Measurements from ENCODE around the gene GALNT6.
A peak's percentile ranks its signal among the peaks of the same experiment; 100 is the strongest.
"Not testable (repeated sequence)": the region's sequence is repeated elsewhere in the genome, so short reads cannot be mapped to it uniquely, and the experiment has no call there.

Gene GALNT6

GRCh38 chr12:51343201-51343600, 48.0 kb downstream of the GALNT6 start:
- Histone ChIP-seq H3K36me3 (ENCODE audit: control insufficient read depth, insufficient read depth, low read length) (no peaks in the 10 kb centered on the region), H3K4me1 (ENCODE audit: control insufficient read depth, insufficient read depth, low read length, poor library complexity, severe bottlenecking) (peaks cover 5% of the 10 kb centered on the region), H3K9me3 (ENCODE audit: control insufficient read depth, low read length) (no peaks in the 10 kb centered on the region), H3K27ac (ENCODE audit: insufficient read depth, low read length, poor library complexity, severe bottlenecking) (no peak overlapping the region), H3K4me3 (ENCODE audit: insufficient read depth, low read depth, low read length, poor library complexity, severe bottlenecking) (no peak overlapping the region), H3K27me3 (replicated peaks; ENCODE audit: control insufficient read depth, insufficient read depth, low read length, poor library complexity, severe bottlenecking) (no peaks in the 10 kb centered on the region)
- DNase-seq: no peak

GRCh38 chr12:51342416-51342815, 48.8 kb downstream of the GALNT6 start:
- Histone ChIP-seq H3K27ac (ENCODE audit: insufficient read depth, low read length, poor library complexity, severe bottlenecking) (no peak overlapping the region), H3K9me3 (ENCODE audit: control insufficient read depth, low read length) (no peaks in the 10 kb centered on the region)

GRCh38 chr12:51341251-51342007, 49.8 kb downstream of the GALNT6 start:
- Histone ChIP-seq H3K27ac (ENCODE audit: insufficient read depth, low read length, poor library complexity, severe bottlenecking) (no peak overlapping the region), H3K4me3 (ENCODE audit: insufficient read depth, low read depth, low read length, poor library complexity, severe bottlenecking) (peak overlapping the region; percentile 11), H3K27me3 (replicated peaks; ENCODE audit: control insufficient read depth, insufficient read depth, low read length, poor library complexity, severe bottlenecking) (no peaks in the 10 kb centered on the region), H3K36me3 (ENCODE audit: control insufficient read depth, insufficient read depth, low read length) (no peaks in the 10 kb centered on the region), H3K9me3 (ENCODE audit: control insufficient read depth, low read length) (no peaks in the 10 kb centered on the region), H3K4me1 (ENCODE audit: control insufficient read depth, insufficient read depth, low read length, poor library complexity, severe bottlenecking) (peaks cover 5% of the 10 kb centered on the region)
- DNase-seq: peak; percentile 32 to 53 (median 47)

More at GRCh38 chr12:51342416-51342815, 48.8 kb downstream of the GALNT6 start:
- H3K4me3 ChIP-seq (ENCODE audit: insufficient read depth, low read depth, low read length, poor library complexity, severe bottlenecking): no peak overlapping the region
- no peaks in the 10 kb centered on the region for H3K36me3 ChIP-seq (ENCODE audit: control insufficient read depth, insufficient read depth, low read length)
- H3K4me1 ChIP-seq (ENCODE audit: control insufficient read depth, insufficient read depth, low read length, poor library complexity, severe bottlenecking): peaks cover 5% of the 10 kb centered on the region
- DNase-seq: no peak
- no peaks in the 10 kb centered on the region for H3K27me3 ChIP-seq (replicated peaks; ENCODE audit: control insufficient read depth, insufficient read depth, low read length, poor library complexity, severe bottlenecking)

- H3K4me3 ChIP-seq (ENCODE audit: insufficient read depth, low read depth, low read length, poor library complexity, severe bottlenecking): no peak overlapping the region
- H3K9me3 ChIP-seq (ENCODE audit: control insufficient read depth, low read length): no peaks in the 10 kb centered on the region
Measured at GRCh38 chr12:51339750-51340149, 51.5 kb downstream of the GALNT6 start.

GRCh38 chr12:51337336-51337735, 53.9 kb downstream of the GALNT6 start:
- H3K36me3 ChIP-seq (ENCODE audit: control insufficient read depth, insufficient read depth, low read length); H3K27me3 ChIP-seq (replicated peaks; ENCODE audit: control insufficient read depth, insufficient read depth, low read length, poor library complexity, severe bottlenecking); H3K9me3 ChIP-seq (ENCODE audit: control insufficient read depth, low read length); H3K27ac ChIP-seq (ENCODE audit: insufficient read depth, low read length, poor library complexity, severe bottlenecking); DNase-seq; H3K4me1 ChIP-seq (ENCODE audit: control insufficient read depth, insufficient read depth, low read length, poor library complexity, severe bottlenecking); H3K4me3 ChIP-seq (ENCODE audit: insufficient read depth, low read depth, low read length, poor library complexity, severe bottlenecking): not testable (repeated sequence)

More at GRCh38 chr12:51339750-51340149, 51.5 kb downstream of the GALNT6 start:
- no peaks in the 10 kb centered on the region for H3K27me3 ChIP-seq (replicated peaks; ENCODE audit: control insufficient read depth, insufficient read depth, low read length, poor library complexity, severe bottlenecking)
- no peaks in the 10 kb centered on the region for H3K36me3 ChIP-seq (ENCODE audit: control insufficient read depth, insufficient read depth, low read length)
- DNase-seq: no peak
- peaks cover 5% of the 10 kb centered on the region for H3K4me1 ChIP-seq (ENCODE audit: control insufficient read depth, insufficient read depth, low read length, poor library complexity, severe bottlenecking)
- no peak overlapping the region for H3K27ac ChIP-seq (ENCODE audit: insufficient read depth, low read length, poor library complexity, severe bottlenecking)

- Histone ChIP-seq H3K4me3 (ENCODE audit: insufficient read depth, low read depth, low read length, poor library complexity, severe bottlenecking) (no peak overlapping the region), H3K27ac (ENCODE audit: insufficient read depth, low read length, poor library complexity, severe bottlenecking) (no peak overlapping the region), H3K9me3 (ENCODE audit: control insufficient read depth, low read length) (no peaks in the 10 kb centered on the region), H3K36me3 (ENCODE audit: control insufficient read depth, insufficient read depth, low read length) (no peaks in the 10 kb centered on the region), H3K27me3 (replicated peaks; ENCODE audit: control insufficient read depth, insufficient read depth, low read length, poor library complexity, severe bottlenecking) (no peaks in the 10 kb centered on the region), H3K4me1 (ENCODE audit: control insufficient read depth, insufficient read depth, low read length, poor library complexity, severe bottlenecking) (peaks cover under 1% of the 10 kb centered on the region)
- DNase-seq: no peak
Measured at GRCh38 chr12:51335931-51336330, 55.3 kb downstream of the GALNT6 start.

GRCh38 chr12:51334764-51335163, 56.4 kb downstream of the GALNT6 start:
- Histone ChIP-seq H3K27ac (ENCODE audit: insufficient read depth, low read length, poor library complexity, severe bottlenecking) (no peak overlapping the region), H3K36me3 (ENCODE audit: control insufficient read depth, insufficient read depth, low read length) (no peaks in the 10 kb centered on the region), H3K27me3 (replicated peaks; ENCODE audit: control insufficient read depth, insufficient read depth, low read length, poor library complexity, severe bottlenecking) (no peaks in the 10 kb centered on the region), H3K9me3 (ENCODE audit: control insufficient read depth, low read length) (no peaks in the 10 kb centered on the region), H3K4me3 (ENCODE audit: insufficient read depth, low read depth, low read length, poor library complexity, severe bottlenecking) (no peak overlapping the region), H3K4me1 (ENCODE audit: control insufficient read depth, insufficient read depth, low read length, poor library complexity, severe bottlenecking) (peaks cover 4% of the 10 kb centered on the region)
- DNase-seq: no peak

GRCh38 chr12:51333536-51333935, 57.7 kb downstream of the GALNT6 start:
- Histone ChIP-seq H3K9me3 (ENCODE audit: control insufficient read depth, low read length) (no peaks in the 10 kb centered on the region), H3K4me1 (ENCODE audit: control insufficient read depth, insufficient read depth, low read length, poor library complexity, severe bottlenecking) (peaks cover 14% of the 10 kb centered on the region), H3K27ac (ENCODE audit: insufficient read depth, low read length, poor library complexity, severe bottlenecking) (no peak overlapping the region), H3K36me3 (ENCODE audit: control insufficient read depth, insufficient read depth, low read length) (no peaks in the 10 kb centered on the region), H3K4me3 (ENCODE audit: insufficient read depth, low read depth, low read length, poor library complexity, severe bottlenecking) (no peak overlapping the region), H3K27me3 (replicated peaks; ENCODE audit: control insufficient read depth, insufficient read depth, low read length, poor library complexity, severe bottlenecking) (no peaks in the 10 kb centered on the region)
- DNase-seq: no peak

GRCh38 chr12:51330186-51330585, 61.0 kb downstream of the GALNT6 start:
- H3K27ac ChIP-seq (ENCODE audit: insufficient read depth, low read length, poor library complexity, severe bottlenecking): no peak overlapping the region
- H3K4me3 ChIP-seq (ENCODE audit: insufficient read depth, low read depth, low read length, poor library complexity, severe bottlenecking): no peak overlapping the region
- no peak for DNase-seq
- H3K9me3 ChIP-seq (ENCODE audit: control insufficient read depth, low read length): no peaks in the 10 kb centered on the region
- no peaks in the 10 kb centered on the region for H3K27me3 ChIP-seq (replicated peaks; ENCODE audit: control insufficient read depth, insufficient read depth, low read length, poor library complexity, severe bottlenecking)
- no peaks in the 10 kb centered on the region for H3K36me3 ChIP-seq (ENCODE audit: control insufficient read depth, insufficient read depth, low read length)
- peaks cover 35% of the 10 kb centered on the region for H3K4me1 ChIP-seq (ENCODE audit: control insufficient read depth, insufficient read depth, low read length, poor library complexity, severe bottlenecking)

GRCh38 chr12:51329742-51330141, 61.5 kb downstream of the GALNT6 start:
- no peaks in the 10 kb centered on the region for H3K9me3 ChIP-seq (ENCODE audit: control insufficient read depth, low read length)
- H3K4me3 ChIP-seq (ENCODE audit: insufficient read depth, low read depth, low read length, poor library complexity, severe bottlenecking): peak overlapping the region; percentile 18
- peaks cover 39% of the 10 kb centered on the region for H3K4me1 ChIP-seq (ENCODE audit: control insufficient read depth, insufficient read depth, low read length, poor library complexity, severe bottlenecking)
- no peak for DNase-seq
- no peaks in the 10 kb centered on the region for H3K27me3 ChIP-seq (replicated peaks; ENCODE audit: control insufficient read depth, insufficient read depth, low read length, poor library complexity, severe bottlenecking)
- peak overlapping the region; percentile 46 for H3K27ac ChIP-seq (ENCODE audit: insufficient read depth, low read length, poor library complexity, severe bottlenecking)
- no peaks in the 10 kb centered on the region for H3K36me3 ChIP-seq (ENCODE audit: control insufficient read depth, insufficient read depth, low read length)
